Right cardiac atrium (tissue), 5 donors: ENCODE data around the gene PANK4. TPM values are rescaled to one million over a fixed set of nuclear protein-coding genes. Genes with fewer than 3 reads are reported as not detected.
A peak's percentile ranks its signal among the peaks of the same experiment; 100 is the strongest.

Source experiments
- ATAC-seq, 2 donors: fragments of 200-7000 bp; cut with Tn5 transposase; one replicate each; pipeline versions ENCODE4 v1.8.0 to v1.9.1; 2020; ENCODE audit warnings: moderate library complexity in 2 of 2, mild to moderate bottlenecking in 1 of 2
- DNase-seq, 3 donors: peaks; one replicate each; pipeline ENCODE4 v3.0.0-alpha.2; 2020
- H3K27ac ChIP-seq: one replicate; pipeline ENCODE4 v1.5.1; 2013; ENCODE audit warnings: mild to moderate bottlenecking, low read length, control low read depth, moderate library complexity
- H3K27me3 ChIP-seq: one replicate; pipeline ENCODE4 v1.6.1; 2013; ENCODE audit not compliant: control insufficient read depth, insufficient read depth
- H3K4me1 ChIP-seq: one replicate; pipeline ENCODE4 v1.6.1; 2013; ENCODE audit warnings: low read length; ENCODE audit not compliant: control insufficient read depth, insufficient read depth
- H3K4me3 ChIP-seq: one replicate; pipeline ENCODE4 v1.5.1; 2013; ENCODE audit warnings: low read length, control low read depth
- H3K9me3 ChIP-seq: one replicate; pipeline ENCODE4 v1.6.1; 2013; ENCODE audit warnings: low read length; ENCODE audit not compliant: control insufficient read depth
- WGBS: extraction: QIAGEN DNeasy Blood & Tissue Kit; methylation state at CpG from one replicate; pipeline ENCODE4 v1.1.7; 2013; 5-methylcytosine and 5-hydroxymethylcytosine counted together
- intact Hi-C, 4 donors: fragments of 100-400 bp; cut with DNase I; formaldehyde crosslinking; loops; one replicate each; pipeline versions ENCODE4 v1.11.0 to v1.14.0; 2022 to 2023
- polyA plus RNA-seq: library from polyadenylated mRNA; stranded (reverse); fragments of 200-250 nt; gene quantifications from one replicate; pipeline ENCODE4 v1.2.3, GENCODE V29; 2013
- total RNA-seq, 4 donors: library from RNA; stranded (reverse); fragmentation: NEBNext Ultra II Directional; extraction: Animal tissue kit (Norgen Biotek cat#: 25700); gene quantifications; one replicate each; pipeline ENCODE4 v1.2.1, GENCODE V29; 2021
- donor health status: healthy with polysubstance abuse.
- donor health status: DM: no; HTN: yes; CAD: no.
- donor health status: DM: no; HTN: no; CAD: no.
- donor health status: DM: no; HTN: yes; CAD: no; lungs with severe emphysema.
- donor health status: DM: yes; HTN: yes; CAD: no.

Gene PANK4
- total and polyA plus RNA-seq, 5 donors = 35.2 to 51.3 (median 40.1) TPM

- Histone ChIP-seq H3K4me3 (no peak overlapping the region), H3K27me3 (no peaks in the 10 kb centered on the region), H3K9me3 (no peaks in the 10 kb centered on the region), H3K27ac (peak overlapping the region; percentile 33), H3K4me1 (peaks cover 9% of the 10 kb centered on the region)
- intact Hi-C loops = no loop called here
- WGBS = 42% methylated on average over 26 of the region's 26 CpGs
- ATAC-seq = no peak
- DNase-seq = peak in 2 of 3 donors; percentile 72 to 76
Measured at GRCh38 chr1:2544093-2544874, 17.9 kb upstream of the PANK4 start.

DNA sequence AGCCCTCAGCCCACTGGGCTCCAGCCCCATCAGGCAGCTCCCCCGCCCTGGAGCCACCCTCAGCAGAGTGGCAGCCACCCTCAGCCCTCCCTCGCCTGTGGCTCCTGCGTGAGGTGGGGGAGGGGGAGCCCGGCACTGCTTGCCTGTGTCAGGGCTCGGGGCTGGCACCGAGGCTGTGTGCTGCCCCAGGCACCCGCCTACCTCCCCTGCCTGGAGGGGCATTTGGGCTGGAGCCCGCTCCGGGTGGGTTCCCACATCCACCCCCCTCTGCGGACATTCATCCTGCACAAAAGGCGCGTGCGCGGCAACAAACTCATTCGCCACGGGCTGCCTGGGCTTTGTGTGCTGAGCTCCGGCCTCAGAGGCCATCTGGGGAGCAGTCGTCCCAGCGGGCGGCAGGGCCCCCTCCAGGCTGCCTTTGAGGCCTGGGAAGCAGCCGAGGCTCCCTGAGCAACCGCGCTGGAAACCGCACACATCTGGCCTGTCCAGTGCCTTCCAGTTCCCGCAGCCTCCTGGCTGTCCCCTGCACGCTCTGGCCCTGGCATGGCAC is 17.2 kb upstream of the PANK4 start:
- no peak for ATAC-seq
- H3K4me3 ChIP-seq = no peak overlapping the region
- no peak overlapping the region for H3K27ac ChIP-seq
- H3K27me3 ChIP-seq = no peaks in the 10 kb centered on the region
- 37% methylated on average over 26 of the region's 26 CpGs for WGBS
- intact Hi-C loops = no loop called here
- no peaks in the 10 kb centered on the region for H3K9me3 ChIP-seq
- DNase-seq = peak in 2 of 3 donors; percentile 69 to 77
- peaks cover 6% of the 10 kb centered on the region for H3K4me1 ChIP-seq

GRCh38 chr1:2542246-2542915 is 16.0 kb upstream of the PANK4 start:
- H3K9me3 ChIP-seq = no peaks in the 10 kb centered on the region
- H3K27ac ChIP-seq = no peak overlapping the region
- no peak for ATAC-seq
- DNase-seq = no peak
- peaks cover 2% of the 10 kb centered on the region for H3K4me1 ChIP-seq
- intact Hi-C loops = no loop called here
- no peak overlapping the region for H3K4me3 ChIP-seq
- H3K27me3 ChIP-seq = no peaks in the 10 kb centered on the region
- WGBS = 82% methylated on average over 11 of the region's 11 CpGs

DNA sequence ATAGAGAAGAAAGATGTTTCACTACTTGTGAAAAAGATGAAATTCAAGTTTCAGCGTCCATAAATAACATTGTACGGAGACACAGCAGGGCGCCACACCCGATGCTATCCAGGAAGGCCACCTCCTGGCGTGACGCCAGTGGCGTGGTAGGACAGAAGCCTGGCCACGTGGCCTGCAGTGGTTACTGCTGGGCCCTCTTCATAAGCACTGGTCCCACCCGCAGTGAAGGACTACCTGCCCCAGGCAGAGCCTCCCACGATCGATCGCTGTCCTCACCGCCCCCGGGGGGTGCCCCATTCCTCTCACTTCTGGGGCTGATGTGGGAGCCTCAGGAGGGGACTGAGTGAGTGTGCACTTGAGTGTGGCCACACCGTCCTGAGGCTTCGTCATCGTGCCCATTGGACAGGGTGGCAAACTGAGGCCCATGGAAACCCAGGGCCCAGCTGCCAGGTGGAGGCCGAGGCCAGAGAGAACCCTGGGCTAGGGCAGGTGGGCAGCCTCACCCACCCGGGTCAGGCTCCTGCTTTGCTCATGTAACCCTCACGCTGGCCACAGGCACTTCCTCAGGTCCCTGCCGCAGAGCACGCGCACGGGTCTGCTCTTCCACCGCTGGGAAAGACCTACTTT is 15.3 kb upstream of the PANK4 start:
- intact Hi-C loops = no loop called here
- H3K4me1 ChIP-seq = peaks cover 2% of the 10 kb centered on the region
- peak; percentile 69 to 90 (median 83) for DNase-seq

GRCh38 chr1:2540816-2541492 is 14.6 kb upstream of the PANK4 start:
- intact Hi-C loops = no loop called here
- no peaks in the 10 kb centered on the region for H3K9me3 ChIP-seq
- no peaks in the 10 kb centered on the region for H3K27me3 ChIP-seq
- ATAC-seq = no peak
- H3K4me3 ChIP-seq = no peak overlapping the region
- peak in 1 of 3 donors; percentile 83 for DNase-seq
- H3K27ac ChIP-seq = no peak overlapping the region
- H3K4me1 ChIP-seq = peaks cover 2% of the 10 kb centered on the region
- 12% methylated on average over 39 of the region's 39 CpGs for WGBS

More for the DNA sequence above, 15.3 kb upstream of the PANK4 start:
- no peak for ATAC-seq
- Histone ChIP-seq H3K4me3 (no peak overlapping the region), H3K9me3 (no peaks in the 10 kb centered on the region), H3K27me3 (no peaks in the 10 kb centered on the region), H3K27ac (no peak overlapping the region)
- 71% methylated on average over 25 of the region's 25 CpGs for WGBS

GRCh38 chr1:2539312-2539907 is 13.0 kb upstream of the PANK4 start:
- intact Hi-C loops = no loop called here
- no peak for DNase-seq
- no peaks in the 10 kb centered on the region for H3K4me1 ChIP-seq
- H3K9me3 ChIP-seq = no peaks in the 10 kb centered on the region
- no peak for ATAC-seq
- WGBS = 75% methylated on average over 12 of the region's 12 CpGs
- H3K27ac ChIP-seq = no peak overlapping the region
- H3K4me3 ChIP-seq = no peak overlapping the region
- H3K27me3 ChIP-seq = no peaks in the 10 kb centered on the region

- H3K4me3 ChIP-seq = no peak overlapping the region
- no peaks in the 10 kb centered on the region for H3K4me1 ChIP-seq
- intact Hi-C loops = no loop called here
- ATAC-seq (no peak), DNase-seq (no peak)
- 94% methylated on average over 8 of the region's 8 CpGs for WGBS
- H3K9me3 ChIP-seq = no peaks in the 10 kb centered on the region
- no peaks in the 10 kb centered on the region for H3K27me3 ChIP-seq
- no peak overlapping the region for H3K27ac ChIP-seq
Measured at GRCh38 chr1:2538872-2539271, 12.5 kb upstream of the PANK4 start.

- DNase-seq (no peak), ATAC-seq (no peak)
- Histone ChIP-seq H3K4me3 (no peak overlapping the region), H3K27ac (no peak overlapping the region), H3K27me3 (no peaks in the 10 kb centered on the region), H3K9me3 (no peaks in the 10 kb centered on the region), H3K4me1 (no peaks in the 10 kb centered on the region)
- 89% methylated on average over 4 of the region's 4 CpGs for WGBS
- intact Hi-C loops = no loop called here
Measured at GRCh38 chr1:2538376-2538775, 12.0 kb upstream of the PANK4 start.

GRCh38 chr1:2537784-2538115 is 11.4 kb upstream of the PANK4 start:
- WGBS = 80% methylated on average over 9 of the region's 9 CpGs
- Histone ChIP-seq H3K27me3 (no peaks in the 10 kb centered on the region), H3K4me1 (no peaks in the 10 kb centered on the region), H3K9me3 (no peaks in the 10 kb centered on the region), H3K4me3 (no peak overlapping the region), H3K27ac (no peak overlapping the region)
- DNase-seq = no peak
- intact Hi-C loops = no loop called here
- ATAC-seq = no peak

- DNase-seq (no peak), ATAC-seq (no peak)
- H3K9me3 ChIP-seq = no peaks in the 10 kb centered on the region
- H3K27me3 ChIP-seq = no peaks in the 10 kb centered on the region
- WGBS = 80% methylated on average over 9 of the region's 9 CpGs
- no peak overlapping the region for H3K4me3 ChIP-seq
- H3K4me1 ChIP-seq = peaks cover 2% of the 10 kb centered on the region
- H3K27ac ChIP-seq = no peak overlapping the region
- intact Hi-C loops = no loop called here
Measured at GRCh38 chr1:2535981-2536380, 9.6 kb upstream of the PANK4 start.
